Activated CD8-positive, alpha-beta T cell treated with anti-CD3 and anti-CD28 coated beads, Interleukin-2, amount 10 ng/mL, durations not matched to agents 7 days and 5 days (primary cell): ENCODE measurements around the gene KLF11. TPM values are rescaled to one million over a fixed set of nuclear protein-coding genes. Genes with fewer than 3 reads are reported as not detected.

Experiments
- ATAC-seq: fragments of 150-1000 bp; cut with Tn5 transposase; one replicate; pipeline ENCODE4 v1.10.0; 2021; ENCODE audit warnings: moderate library complexity
- CTCF ChIA-PET: fragments of 350-600 bp; sonication (Branson Sonifier 250); formaldehyde crosslinking; loops from one replicate; lab custom pipeline; 2021; ENCODE audit warnings: antibody characterized with exemption; lab: Charles Lee
- POLR2A ChIA-PET: fragments of 350-600 bp; sonication (Branson Sonifier 250); formaldehyde crosslinking; loops from one replicate; lab custom pipeline; 2021; ENCODE audit warnings: antibody characterized with exemption; lab: Charles Lee
- DNase-seq: peaks from one replicate; pipeline ENCODE4 v3.0.0-alpha.2; 2020
- H3K27ac Mint-ChIP-seq: one replicate; pipeline ENCODE4 v1.8.0; 2021; ENCODE audit warnings: mild to moderate bottlenecking, mixed read lengths
- H3K27me3 Mint-ChIP-seq: one replicate; pipeline ENCODE4 v1.8.0; 2021; ENCODE audit warnings: low read depth, mixed read lengths
- H3K36me3 Mint-ChIP-seq: one replicate; pipeline ENCODE4 v1.8.0; 2021; ENCODE audit warnings: low read depth, mixed read lengths
- H3K4me1 Mint-ChIP-seq: one replicate; pipeline ENCODE4 v1.8.0; 2021; ENCODE audit warnings: low read depth, mixed read lengths
- H3K4me3 Mint-ChIP-seq: one replicate; pipeline ENCODE4 v1.8.0; 2021; ENCODE audit warnings: mild to moderate bottlenecking, mixed read lengths
- H3K9me3 Mint-ChIP-seq: one replicate; pipeline ENCODE4 v1.8.0; 2022; ENCODE audit warnings: mixed read lengths; ENCODE audit not compliant: insufficient read depth
- total RNA-seq, 2 experiments: library from RNA; stranded (reverse); gene quantifications; one replicate each; pipeline ENCODE4 v1.2.3, GENCODE V29; 2021

The KLF11 gene
- total RNA-seq, 2 experiments from 2014 or later: 6.8 to 9.2 TPM

GRCh38 chr2:10059552-10060335 is 16.4 kb downstream of the KLF11 start:
- Mint-ChIP-seq H3K4me1 (peaks cover 4% of the 10 kb centered on the region), H3K36me3 (peaks cover 1% of the 10 kb centered on the region), H3K27me3 (peaks cover 6% of the 10 kb centered on the region), H3K4me3 (no peak overlapping the region), H3K9me3 (no peaks in the 10 kb centered on the region), H3K27ac (no peak overlapping the region)
- ATAC-seq: no peak
- CTCF ChIA-PET: interaction anchor here (0.8 to 3.7 kb wide), 3 partner anchors 12 to 76 kb away, joined by 6 to 16 read pairs (median 10); no protein-coding TSS in a partner anchor
- POLR2A ChIA-PET: no interaction called here
- no peak for DNase-seq

GRCh38 chr2:10061221-10061925 is 18.0 kb downstream of the KLF11 start:
- ChIA-PET CTCF (interaction anchor here (1.3 to 1.4 kb wide), 2 partner anchors 11 to 374 kb away, joined by 4 to 6 read pairs; no protein-coding TSS in a partner anchor), POLR2A (interaction anchor here (0.8 kb wide), 1 partner anchor 24 kb away, joined by 3 read pairs; no protein-coding TSS in a partner anchor)
- Mint-ChIP-seq H3K4me1 (peaks cover 11% of the 10 kb centered on the region), H3K27me3 (peaks cover 2% of the 10 kb centered on the region), H3K27ac (no peak overlapping the region), H3K36me3 (no peaks in the 10 kb centered on the region), H3K4me3 (no peak overlapping the region), H3K9me3 (no peaks in the 10 kb centered on the region)
- ATAC-seq: no peak
- DNase-seq: no peak

- ATAC-seq (no peak), DNase-seq (no peak)
- no peaks in the 10 kb centered on the region for H3K36me3 Mint-ChIP-seq
- H3K27me3 Mint-ChIP-seq: peaks cover 4% of the 10 kb centered on the region
- H3K4me1 Mint-ChIP-seq: peaks cover 7% of the 10 kb centered on the region
- ChIA-PET POLR2A (no interaction called here), CTCF (interaction anchor here (0.7 kb wide), 1 partner anchor 9 kb away, joined by 3 read pairs; no protein-coding TSS in a partner anchor)
- no peak overlapping the region for H3K27ac Mint-ChIP-seq
- H3K4me3 Mint-ChIP-seq: no peak overlapping the region
- no peaks in the 10 kb centered on the region for H3K9me3 Mint-ChIP-seq
These were observed 19.6 kb downstream of the KLF11 start for GRCh38 chr2:10062931-10063365.

GRCh38 chr2:10063566-10063965 is 20.2 kb downstream of the KLF11 start:
- no peak for DNase-seq
- H3K9me3 Mint-ChIP-seq: no peaks in the 10 kb centered on the region
- H3K4me3 Mint-ChIP-seq: no peak overlapping the region
- ATAC-seq: no peak
- ChIA-PET POLR2A (no interaction called here), CTCF (interaction anchor here (1.3 to 1.4 kb wide), 2 partner anchors 9 to 372 kb away, joined by 3 to 6 read pairs; no protein-coding TSS in a partner anchor)
- no peak overlapping the region for H3K27ac Mint-ChIP-seq
- no peaks in the 10 kb centered on the region for H3K36me3 Mint-ChIP-seq
- peaks cover 7% of the 10 kb centered on the region for H3K4me1 Mint-ChIP-seq
- H3K27me3 Mint-ChIP-seq: peaks cover 7% of the 10 kb centered on the region

GRCh38 chr2:10064932-10065772 is 21.8 kb downstream of the KLF11 start:
- H3K27ac Mint-ChIP-seq: no peak overlapping the region
- DNase-seq: no peak
- ChIA-PET CTCF (interaction anchor here (1.0 to 1.3 kb wide), 2 partner anchors 32 to 370 kb away, joined by 3 to 5 read pairs; no protein-coding TSS in a partner anchor), POLR2A (no interaction called here)
- no peaks in the 10 kb centered on the region for H3K9me3 Mint-ChIP-seq
- ATAC-seq: no peak
- H3K36me3 Mint-ChIP-seq: no peaks in the 10 kb centered on the region
- peaks cover 7% of the 10 kb centered on the region for H3K4me1 Mint-ChIP-seq
- peaks cover 7% of the 10 kb centered on the region for H3K27me3 Mint-ChIP-seq
- H3K4me3 Mint-ChIP-seq: no peak overlapping the region

GRCh38 chr2:10065773-10066055 is 22.4 kb downstream of the KLF11 start:
- Mint-ChIP-seq H3K27ac (no peak overlapping the region), H3K4me1 (peaks cover 7% of the 10 kb centered on the region), H3K27me3 (peaks cover 7% of the 10 kb centered on the region), H3K4me3 (no peak overlapping the region), H3K9me3 (no peaks in the 10 kb centered on the region), H3K36me3 (no peaks in the 10 kb centered on the region)
- ATAC-seq (no peak), DNase-seq (no peak)
- ChIA-PET POLR2A (no interaction called here), CTCF (interaction anchor here (1.0 kb wide), 1 partner anchor 31 kb away, joined by 5 read pairs; no protein-coding TSS in a partner anchor)

- ATAC-seq: no peak
- H3K27ac Mint-ChIP-seq: no peak overlapping the region
- POLR2A ChIA-PET: no interaction called here
These were observed 24.0 kb downstream of the KLF11 start for GRCh38 chr2:10067330-10067729.

GRCh38 chr2:10067881-10068280 is 24.5 kb downstream of the KLF11 start:
- peaks cover 12% of the 10 kb centered on the region for H3K4me1 Mint-ChIP-seq
- peaks cover 14% of the 10 kb centered on the region for H3K27me3 Mint-ChIP-seq
- no peak overlapping the region for H3K27ac Mint-ChIP-seq
- no peaks in the 10 kb centered on the region for H3K36me3 Mint-ChIP-seq
- ChIA-PET CTCF (interaction anchor here (0.7 to 2.4 kb wide), 8 partner anchors 9 to 367 kb away, joined by 3 to 8 read pairs (median 4); partner anchors contain the start of gene CYS1), POLR2A (no interaction called here)
- DNase-seq (no peak), ATAC-seq (no peak)
- H3K4me3 Mint-ChIP-seq: no peak overlapping the region
- no peaks in the 10 kb centered on the region for H3K9me3 Mint-ChIP-seq

More at GRCh38 chr2:10067330-10067729, 24.0 kb downstream of the KLF11 start:
- Mint-ChIP-seq H3K4me3 (no peak overlapping the region), H3K27me3 (peaks cover 10% of the 10 kb centered on the region), H3K36me3 (no peaks in the 10 kb centered on the region), H3K4me1 (peaks cover 7% of the 10 kb centered on the region), H3K9me3 (no peaks in the 10 kb centered on the region)
- CTCF ChIA-PET: interaction anchor here (1.3 to 2.4 kb wide), 3 partner anchors 10 to 12 kb away, joined by 3 to 8 read pairs (median 4); partner anchors contain the start of gene CYS1
- no peak for DNase-seq

- ChIA-PET POLR2A (interaction anchor here (1.1 kb wide), 1 partner anchor 57 kb away, joined by 3 read pairs; no protein-coding TSS in a partner anchor), CTCF (interaction anchor here (0.6 to 6.8 kb wide), 21 partner anchors 12 to 589 kb away, joined by 3 to 109 read pairs (median 18); partner anchors contain the start of gene RRM2)
- peaks cover 13% of the 10 kb centered on the region for H3K4me1 Mint-ChIP-seq
These were observed 27.8 kb downstream of the KLF11 start for GRCh38 chr2:10071176-10071575.

GRCh38 chr2:10071595-10071994 is 28.2 kb downstream of the KLF11 start:
- ChIA-PET POLR2A (interaction anchor here (1.1 to 1.7 kb wide), 2 partner anchors 46 to 57 kb away, joined by 3 to 5 read pairs; no protein-coding TSS in a partner anchor), CTCF (interaction anchor here (0.6 to 6.8 kb wide), 27 partner anchors 9 to 589 kb away, joined by 3 to 109 read pairs (median 7); partner anchors contain the start of gene RRM2)
- no peak overlapping the region for H3K4me3 Mint-ChIP-seq
- ATAC-seq (no peak), DNase-seq (no peak)
- H3K9me3 Mint-ChIP-seq: no peaks in the 10 kb centered on the region
- H3K4me1 Mint-ChIP-seq: peaks cover 13% of the 10 kb centered on the region
- no peaks in the 10 kb centered on the region for H3K36me3 Mint-ChIP-seq
- H3K27ac Mint-ChIP-seq: no peak overlapping the region
- peaks cover 40% of the 10 kb centered on the region for H3K27me3 Mint-ChIP-seq

More at GRCh38 chr2:10071176-10071575, 27.8 kb downstream of the KLF11 start:
- H3K9me3 Mint-ChIP-seq: no peaks in the 10 kb centered on the region
- H3K4me3 Mint-ChIP-seq: no peak overlapping the region
- ATAC-seq: no peak
- peaks cover 37% of the 10 kb centered on the region for H3K27me3 Mint-ChIP-seq
- H3K36me3 Mint-ChIP-seq: no peaks in the 10 kb centered on the region
- H3K27ac Mint-ChIP-seq: no peak overlapping the region
- no peak for DNase-seq
